Esophagus muscularis mucosa (tissue), 4 donors: ENCODE measurements around the gene PPRC1. TPM values are rescaled to one million over a fixed set of nuclear protein-coding genes. Genes with fewer than 3 reads are reported as not detected.

Experiments
- DNase-seq: peaks from one replicate; pipeline ENCODE4 v3.0.0-alpha.2; 2017; ENCODE audit errors: extremely low spot score
- H3K27ac ChIP-seq, 4 donors: fragments of 200-600 bp; sonication (generic); replicated peaks in 1 of 4; 1 replicate in 3 of 4; 2 replicates in 1 of 4; pipeline ENCODE4 v1.5.1; 2016 to 2019; ENCODE audit warnings: mild to moderate bottlenecking in 1 of 4
- H3K27me3 ChIP-seq, 4 donors: fragments of 200-600 bp; sonication (generic); one replicate each; pipeline versions ENCODE4 v1.5.1 to v1.6.0; 2016 to 2019
- H3K36me3 ChIP-seq, 4 donors: fragments of 200-600 bp; sonication (generic); one replicate each; pipeline ENCODE4 v1.5.1; 2016 to 2019
- H3K4me1 ChIP-seq, 4 donors: fragments of 200-600 bp; sonication (generic); one replicate each; pipeline ENCODE4 v1.5.1; 2016 to 2019
- H3K4me3 ChIP-seq, 4 donors: fragments of 200-600 bp; sonication (generic); 1 replicate in 2 of 4; 2 replicates in 2 of 4; pipeline ENCODE4 v1.5.1; 2016 to 2019; ENCODE audit warnings: mild to moderate bottlenecking in 4 of 4, moderate library complexity in 1 of 4
- H3K9me3 ChIP-seq, 4 donors: fragments of 200-600 bp; sonication (generic); 1 replicate in 3 of 4; 2 replicates in 1 of 4; pipeline ENCODE4 v1.5.1; 2016 to 2019
- EP300 ChIP-seq: sonication (generic); formaldehyde crosslinking; IDR thresholded peaks from one replicate; pipeline ENCODE4 v1.6.1; 2017; ENCODE audit warnings: antibody characterized with exemption
- POLR2A ChIP-seq: fragments of 450-650 bp; IDR thresholded peaks from one replicate; pipeline ENCODE4 v1.6.1; 2017; ENCODE audit warnings: antibody characterized with exemption, moderate library complexity, mild to moderate bottlenecking, low read depth
- POLR2AphosphoS5 ChIP-seq, 2 donors: sonication (generic); formaldehyde crosslinking; IDR thresholded peaks; one replicate each; pipeline ENCODE4 v1.6.1; 2017; ENCODE audit warnings: antibody characterized with exemption in 2 of 2
- WGBS: methylation state at CpG from one replicate; pipeline ENCODE4 v1.1.5; 2018; 5-methylcytosine and 5-hydroxymethylcytosine counted together
- intact Hi-C: fragments of 100-400 bp; cut with DNase I; formaldehyde crosslinking; loops from one replicate; pipeline ENCODE4 v1.15.1; 2023
- total RNA-seq, 4 donors: library from RNA; depleted of rRNA; stranded (reverse); fragments of >200 nt; gene quantifications; one replicate each; pipeline versions ENCODE4 v1.1.0 to v1.2.1, GENCODE V29; 2016
- TF ChIP-seq, protein P1 (sequence below), 3 experiments: fragments of 200-600 bp in 2 of 3; fragments of 450-650 bp in 1 of 3; sonication (generic) in 2 of 3; IDR thresholded peaks; one replicate each; pipeline ENCODE4 v1.5.1; 2017 to 2019; ENCODE audit warnings: antibody characterized with exemption in 3 of 3, mild to moderate bottlenecking in 2 of 3, moderate library complexity in 1 of 3

The PPRC1 gene
- total RNA-seq, 4 donors from 2014 or later = 10.8 to 49.5 (median 20.9) TPM

DNA sequence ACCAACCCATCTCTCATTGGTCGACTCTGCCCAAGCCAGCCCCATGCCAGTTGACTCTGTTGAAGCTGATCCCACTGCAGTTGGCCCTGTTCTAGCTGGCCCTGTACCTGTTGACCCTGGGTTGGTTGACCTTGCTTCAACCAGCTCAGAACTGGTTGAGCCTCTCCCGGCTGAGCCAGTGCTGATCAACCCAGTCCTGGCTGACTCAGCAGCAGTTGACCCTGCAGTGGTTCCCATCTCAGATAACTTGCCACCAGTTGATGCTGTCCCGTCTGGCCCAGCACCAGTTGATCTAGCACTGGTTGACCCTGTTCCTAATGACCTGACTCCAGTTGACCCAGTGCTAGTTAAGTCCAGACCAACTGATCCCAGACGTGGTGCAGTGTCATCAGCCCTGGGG is 7.4 kb downstream of the PPRC1 start:
- Histone ChIP-seq H3K9me3 (no peaks in the 10 kb centered on the region), H3K27me3 (no peaks in the 10 kb centered on the region), H3K4me1 (peaks cover 7 to 21% (median 19%) of the 10 kb centered on the region in 4 donors), H3K27ac (no peak overlapping the region), H3K4me3 (no peak overlapping the region), H3K36me3 (peaks cover 55 to 79% (median 75%) of the 10 kb centered on the region in 4 donors)
- intact Hi-C loops = no loop called here
- DNase-seq = no peak
- 88% methylated on average over 4 of the region's 4 CpGs for WGBS
- no peak for TF ChIP-seq POLR2AphosphoS5 (IDR thresholded peaks at IDR 0.05)
- no peak for TF ChIP-seq EP300
- TF ChIP-seq POLR2A = no peak
- TF ChIP-seq, protein P1, sequence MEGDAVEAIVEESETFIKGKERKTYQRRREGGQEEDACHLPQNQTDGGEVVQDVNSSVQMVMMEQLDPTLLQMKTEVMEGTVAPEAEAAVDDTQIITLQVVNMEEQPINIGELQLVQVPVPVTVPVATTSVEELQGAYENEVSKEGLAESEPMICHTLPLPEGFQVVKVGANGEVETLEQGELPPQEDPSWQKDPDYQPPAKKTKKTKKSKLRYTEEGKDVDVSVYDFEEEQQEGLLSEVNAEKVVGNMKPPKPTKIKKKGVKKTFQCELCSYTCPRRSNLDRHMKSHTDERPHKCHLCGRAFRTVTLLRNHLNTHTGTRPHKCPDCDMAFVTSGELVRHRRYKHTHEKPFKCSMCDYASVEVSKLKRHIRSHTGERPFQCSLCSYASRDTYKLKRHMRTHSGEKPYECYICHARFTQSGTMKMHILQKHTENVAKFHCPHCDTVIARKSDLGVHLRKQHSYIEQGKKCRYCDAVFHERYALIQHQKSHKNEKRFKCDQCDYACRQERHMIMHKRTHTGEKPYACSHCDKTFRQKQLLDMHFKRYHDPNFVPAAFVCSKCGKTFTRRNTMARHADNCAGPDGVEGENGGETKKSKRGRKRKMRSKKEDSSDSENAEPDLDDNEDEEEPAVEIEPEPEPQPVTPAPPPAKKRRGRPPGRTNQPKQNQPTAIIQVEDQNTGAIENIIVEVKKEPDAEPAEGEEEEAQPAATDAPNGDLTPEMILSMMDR (IDR thresholded peaks at IDR 0.05) = no peak

DNA sequence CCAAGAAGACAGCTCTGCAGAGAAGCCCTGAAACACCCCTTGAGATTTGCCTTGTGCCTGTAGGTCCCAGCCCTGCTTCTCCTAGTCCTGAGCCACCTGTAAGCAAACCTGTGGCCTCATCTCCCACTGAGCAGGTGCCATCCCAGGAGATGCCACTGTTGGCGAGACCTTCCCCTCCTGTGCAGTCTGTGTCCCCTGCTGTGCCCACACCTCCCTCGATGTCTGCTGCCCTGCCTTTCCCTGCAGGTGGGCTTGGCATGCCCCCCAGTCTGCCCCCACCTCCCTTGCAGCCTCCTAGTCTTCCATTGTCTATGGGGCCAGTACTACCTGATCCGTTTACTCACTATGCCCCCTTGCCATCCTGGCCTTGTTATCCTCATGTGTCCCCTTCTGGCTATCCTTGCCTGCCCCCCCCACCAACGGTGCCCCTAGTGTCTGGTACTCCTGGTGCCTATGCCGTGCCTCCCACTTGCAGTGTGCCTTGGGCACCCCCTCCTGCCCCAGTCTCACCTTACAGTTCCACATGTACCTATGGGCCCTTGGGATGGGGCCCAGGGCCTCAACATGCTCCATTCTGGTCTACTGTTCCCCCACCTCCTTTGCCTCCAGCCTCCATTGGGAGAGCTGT is 8.2 kb downstream of the PPRC1 start:
- 86% methylated on average over 5 of the region's 5 CpGs for WGBS
- Histone ChIP-seq H3K4me1 (peaks cover 7 to 13% (median 11%) of the 10 kb centered on the region in 4 donors), H3K9me3 (no peaks in the 10 kb centered on the region), H3K4me3 (no peak overlapping the region), H3K27ac (no peak overlapping the region), H3K36me3 (peaks cover 55 to 87% (median 79%) of the 10 kb centered on the region in 4 donors), H3K27me3 (no peaks in the 10 kb centered on the region)
- intact Hi-C loops = no loop called here
- TF ChIP-seq POLR2AphosphoS5 (IDR thresholded peaks at IDR 0.05) (no peak), POLR2A (no peak), EP300 (no peak)
- TF ChIP-seq, protein P1 (IDR thresholded peaks at IDR 0.05) = no peak
- no peak for DNase-seq

DNA sequence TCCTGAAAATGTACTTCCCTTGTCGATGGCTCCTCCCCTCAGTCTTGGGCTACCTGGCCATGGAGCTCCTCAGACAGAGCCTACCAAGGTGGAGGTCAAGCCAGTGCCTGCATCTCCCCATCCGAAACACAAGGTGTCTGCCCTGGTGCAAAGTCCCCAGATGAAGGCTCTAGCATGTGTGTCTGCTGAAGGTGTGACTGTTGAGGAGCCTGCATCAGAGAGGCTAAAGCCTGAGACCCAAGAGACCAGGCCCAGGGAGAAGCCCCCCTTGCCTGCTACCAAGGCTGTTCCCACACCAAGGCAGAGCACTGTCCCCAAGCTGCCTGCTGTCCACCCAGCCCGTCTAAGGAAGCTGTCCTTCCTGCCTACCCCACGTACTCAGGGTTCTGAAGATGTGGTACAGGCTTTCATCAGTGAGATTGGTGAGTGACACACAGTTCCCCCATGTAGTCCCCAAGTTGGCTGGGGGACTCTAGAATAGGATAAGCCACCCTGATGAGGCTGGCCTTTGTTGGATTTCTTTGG is 8.8 kb downstream of the PPRC1 start:
- Histone ChIP-seq H3K36me3 (peaks cover 57 to 93% (median 84%) of the 10 kb centered on the region in 4 donors), H3K27me3 (no peaks in the 10 kb centered on the region), H3K4me1 (peaks cover 3 to 6% (median 5%) of the 10 kb centered on the region in 4 donors), H3K9me3 (no peaks in the 10 kb centered on the region), H3K4me3 (no peak overlapping the region), H3K27ac (no peak overlapping the region)
- TF ChIP-seq EP300 = no peak
- TF ChIP-seq, protein P1 (IDR thresholded peaks at IDR 0.05) = no peak
- no peak for TF ChIP-seq POLR2A
- no peak for TF ChIP-seq POLR2AphosphoS5 (IDR thresholded peaks at IDR 0.05)
- WGBS = 88% methylated on average over 2 of the region's 4 CpGs
- no peak for DNase-seq
- intact Hi-C loops = no loop called here

DNA sequence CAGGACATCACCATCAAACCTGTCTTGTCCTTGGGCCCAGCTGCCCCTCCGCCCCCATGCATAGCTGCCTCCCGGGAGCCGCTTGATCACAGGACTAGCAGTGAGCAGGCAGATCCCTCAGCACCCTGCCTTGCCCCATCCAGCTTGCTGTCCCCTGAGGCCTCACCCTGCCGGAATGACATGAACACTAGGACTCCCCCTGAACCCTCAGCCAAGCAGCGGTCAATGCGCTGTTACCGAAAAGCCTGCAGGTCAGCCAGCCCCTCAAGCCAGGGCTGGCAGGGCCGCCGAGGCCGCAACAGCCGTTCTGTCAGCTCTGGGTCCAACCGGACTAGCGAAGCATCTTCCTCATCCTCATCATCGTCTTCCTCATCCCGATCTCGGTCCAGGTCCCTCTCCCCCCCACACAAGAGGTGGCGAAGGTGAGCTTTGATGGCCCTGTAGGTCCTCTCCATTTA is 14.2 kb downstream of the PPRC1 start:
- WGBS = 97% methylated on average over 14 of the region's 17 CpGs
- H3K4me3 ChIP-seq = no peak overlapping the region
- no peak for DNase-seq
- no peaks in the 10 kb centered on the region for H3K27me3 ChIP-seq
- H3K36me3 ChIP-seq = peaks cover 40 to 89% (median 81%) of the 10 kb centered on the region in 4 donors
- H3K4me1 ChIP-seq = peaks cover 7 to 8% (median 8%) of the 10 kb centered on the region in 4 donors
- H3K27ac ChIP-seq = no peak overlapping the region
- TF ChIP-seq, protein P1 (IDR thresholded peaks at IDR 0.05) = no peak
- TF ChIP-seq POLR2AphosphoS5 (IDR thresholded peaks at IDR 0.05) (no peak), EP300 (no peak), POLR2A (no peak)
- H3K9me3 ChIP-seq = no peaks in the 10 kb centered on the region
- intact Hi-C loops = no loop called here
